HEK293 (cell line): ENCODE results near the gene FAM83F.

Experiments used
- CTCF ChIA-PET: fragments of 350-600 bp; formaldehyde crosslinking; extraction: SDS; loops from one replicate; lab custom pipeline; 2021; ENCODE audit warnings: antibody characterized with exemption; lab: Yijun Ruan, JAX
- POLR2A ChIA-PET: fragments of 300-600 bp; formaldehyde crosslinking; extraction: SDS; loops from one replicate; lab custom pipeline; 2020; ENCODE audit warnings: antibody characterized with exemption, inconsistent platforms; lab: Yijun Ruan, JAX
- H3K27ac ChIP-seq: fragments of 200-500 bp; sonication (Bioruptor generic); 2 replicates; pipeline ENCODE4 v1.5.1; 2014; ENCODE audit warnings: low read depth, low read length, control low read depth, inconsistent platforms; ENCODE audit errors: extremely low read depth
- H3K36me3 ChIP-seq, 2 experiments: fragments of 200-500 bp in 1 of 2; sonication (Bioruptor generic) in 1 of 2; 1 replicate in 1 of 2; 2 replicates in 1 of 2; pipeline ENCODE4 v1.5.1; 2014 to 2017; ENCODE audit warnings: inconsistent platforms in 2 of 2, low read length in 2 of 2; ENCODE audit not compliant: control insufficient read depth in 2 of 2, insufficient read depth in 1 of 2
- H3K4me1 ChIP-seq: fragments of 200-500 bp; sonication (Bioruptor generic); 2 replicates; pipeline ENCODE4 v1.5.1; 2014; ENCODE audit warnings: mild to moderate bottlenecking, low read length, inconsistent platforms; ENCODE audit not compliant: control insufficient read depth, insufficient read depth
- H3K4me3 ChIP-seq: 2 replicates; pipeline ENCODE4 v1.5.1; 2011; ENCODE audit warnings: low read depth, mild to moderate bottlenecking, control low read depth, low read length, moderate library complexity
- H3K9me3 ChIP-seq: fragments of 200-500 bp; sonication (Bioruptor generic); 2 replicates; pipeline ENCODE4 v1.5.1; 2014; ENCODE audit warnings: low read depth, low read length, inconsistent platforms; ENCODE audit not compliant: control insufficient read depth, insufficient read depth
- GLIS1 ChIP-seq: fragments of 450-650 bp; formaldehyde crosslinking; IDR thresholded peaks from 2 replicates; pipeline ENCODE4 v1.5.1; 2016; ENCODE audit warnings: missing biosample characterization, missing genetic modification characterization
- SALL2 ChIP-seq: fragments of 450-650 bp; formaldehyde crosslinking; IDR thresholded peaks from 2 replicates; pipeline ENCODE4 v1.5.0; 2017; ENCODE audit warnings: missing biosample characterization, mild to moderate bottlenecking, missing genetic modification characterization, borderline replicate concordance
- ZBTB1 ChIP-seq: fragments of 450-650 bp; formaldehyde crosslinking; IDR thresholded peaks from 2 replicates; pipeline ENCODE4 v1.5.1; 2016; ENCODE audit warnings: missing biosample characterization, missing genetic modification characterization
- ZBTB20 ChIP-seq: fragments of 450-650 bp; formaldehyde crosslinking; IDR thresholded peaks from 2 replicates; pipeline ENCODE4 v1.5.1; 2016; ENCODE audit warnings: missing biosample characterization, missing genetic modification characterization
- ZFP41 ChIP-seq: fragments of 450-650 bp; formaldehyde crosslinking; IDR thresholded peaks from 2 replicates; pipeline ENCODE4 v1.5.1; 2016; ENCODE audit warnings: missing biosample characterization, missing genetic modification characterization, borderline replicate concordance
- ZNF114 ChIP-seq: fragments of 450-650 bp; formaldehyde crosslinking; IDR thresholded peaks from 2 replicates; pipeline ENCODE4 v1.5.0; 2017; ENCODE audit warnings: missing biosample characterization, missing genetic modification characterization
- ZNF121 ChIP-seq: fragments of 450-650 bp; formaldehyde crosslinking; IDR thresholded peaks from 2 replicates; pipeline ENCODE4 v1.5.1; 2016; ENCODE audit warnings: missing biosample characterization, missing genetic modification characterization
- ZNF248 ChIP-seq: fragments of 450-650 bp; formaldehyde crosslinking; IDR thresholded peaks from 2 replicates; pipeline ENCODE4 v1.5.1; 2017; ENCODE audit warnings: missing biosample characterization, missing genetic modification characterization
- ZNF266 ChIP-seq: fragments of 450-650 bp; formaldehyde crosslinking; IDR thresholded peaks from 2 replicates; pipeline ENCODE4 v1.5.1; 2016; ENCODE audit warnings: missing biosample characterization, missing genetic modification characterization, low read depth
- ZNF274 ChIP-seq, 2 experiments: fragments of 200-500 bp in 1 of 2; fragments of 450-650 bp in 1 of 2; sonication (Bioruptor generic) in 1 of 2; formaldehyde crosslinking in 1 of 2; IDR thresholded peaks; 2 replicates each; pipeline versions ENCODE4 v1.5.1 to v1.6.1; 2014 to 2016; ENCODE audit warnings: borderline replicate concordance in 1 of 2, inconsistent platforms in 1 of 2, low read length in 1 of 2, missing biosample characterization in 1 of 2, missing genetic modification characterization in 1 of 2
- ZNF366 ChIP-seq: fragments of 450-650 bp; formaldehyde crosslinking; conservative IDR thresholded peaks from 2 replicates; pipeline ENCODE4 v1.5.1; 2016; ENCODE audit warnings: missing biosample characterization, missing genetic modification characterization
- ZNF426 ChIP-seq: fragments of 450-650 bp; formaldehyde crosslinking; IDR thresholded peaks from 2 replicates; pipeline ENCODE4 v1.5.1; 2017; ENCODE audit warnings: missing biosample characterization, missing genetic modification characterization, mild to moderate bottlenecking, inconsistent platforms, moderate library complexity
- ZNF548 ChIP-seq: fragments of 450-650 bp; formaldehyde crosslinking; IDR thresholded peaks from 2 replicates; pipeline ENCODE4 v1.5.1; 2016; ENCODE audit warnings: missing biosample characterization, missing genetic modification characterization
- ZNF623 ChIP-seq: fragments of 450-650 bp; formaldehyde crosslinking; IDR thresholded peaks from 2 replicates; pipeline ENCODE4 v1.5.1; 2016; ENCODE audit warnings: missing biosample characterization, missing genetic modification characterization
- ZNF624 ChIP-seq: fragments of 450-650 bp; formaldehyde crosslinking; IDR thresholded peaks from 2 replicates; pipeline ENCODE4 v1.5.1; 2017; ENCODE audit warnings: missing biosample characterization, missing genetic modification characterization
- ZNF664 ChIP-seq: fragments of 450-650 bp; formaldehyde crosslinking; IDR thresholded peaks from 2 replicates; pipeline ENCODE4 v1.5.1; 2016; ENCODE audit warnings: missing biosample characterization, missing genetic modification characterization
- ZNF707 ChIP-seq: fragments of 450-650 bp; formaldehyde crosslinking; IDR thresholded peaks from 2 replicates; pipeline ENCODE4 v1.5.1; 2016; ENCODE audit warnings: missing biosample characterization, missing genetic modification characterization
- ZSCAN16 ChIP-seq: fragments of 450-650 bp; formaldehyde crosslinking; IDR thresholded peaks from 2 replicates; pipeline ENCODE4 v1.5.1; 2016; ENCODE audit warnings: missing biosample characterization, missing genetic modification characterization
- TF ChIP-seq, protein P1 (sequence below): fragments of 450-650 bp; formaldehyde crosslinking; IDR thresholded peaks from 2 replicates; pipeline ENCODE4 v1.5.1; 2016; ENCODE audit warnings: missing biosample characterization, missing genetic modification characterization
- TF ChIP-seq, protein P2 (sequence below): fragments of 450-650 bp; formaldehyde crosslinking; IDR thresholded peaks from 2 replicates; pipeline ENCODE4 v1.5.1; 2016; ENCODE audit warnings: missing biosample characterization, missing genetic modification characterization
- TF ChIP-seq, protein P3 (sequence below): fragments of 450-650 bp; formaldehyde crosslinking; IDR thresholded peaks from 2 replicates; pipeline ENCODE4 v1.5.1; 2016; ENCODE audit warnings: missing biosample characterization, missing genetic modification characterization
- TF ChIP-seq, protein P4 (sequence below): fragments of 450-650 bp; formaldehyde crosslinking; IDR thresholded peaks from 2 replicates; pipeline ENCODE4 v1.5.1; 2017; ENCODE audit warnings: missing biosample characterization, missing genetic modification characterization
- TF ChIP-seq, protein P5 (sequence below): fragments of 450-650 bp; formaldehyde crosslinking; IDR thresholded peaks from 2 replicates; pipeline ENCODE4 v1.5.1; 2016; ENCODE audit warnings: missing biosample characterization, missing genetic modification characterization
- TF ChIP-seq, protein P6 (sequence below): fragments of 450-650 bp; formaldehyde crosslinking; IDR thresholded peaks from 2 replicates; pipeline ENCODE4 v1.5.0; 2017; ENCODE audit warnings: missing biosample characterization, missing genetic modification characterization, borderline replicate concordance

The FAM83F gene

DNA sequence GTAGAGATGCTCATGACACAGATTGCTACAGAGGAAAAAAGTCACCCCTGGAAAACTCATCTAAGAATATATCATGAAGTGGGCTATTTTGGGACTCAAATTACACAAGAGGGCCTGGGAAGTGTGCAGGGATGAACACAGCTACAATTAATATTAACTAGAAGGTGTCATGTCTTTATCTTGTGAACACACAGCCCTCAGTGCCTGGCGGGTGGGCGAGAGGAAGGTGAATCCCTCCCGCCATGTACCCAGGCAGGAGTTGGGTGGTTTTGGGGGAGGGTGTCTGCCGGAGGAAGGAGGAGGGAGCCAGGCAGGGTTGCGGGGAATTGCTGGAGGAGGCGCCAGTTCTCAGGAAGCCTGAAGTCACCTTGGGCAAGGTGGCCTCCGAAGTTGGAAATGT, 5.1 kb upstream of the FAM83F start (continued):
- TF ChIP-seq ZNF426 (tag by site-specific recombination) (no peak), ZFP41 (no peak), ZNF266 (tag by site-specific recombination) (no peak), ZNF548 (tag by site-specific recombination) (no peak), ZNF114 (no peak), ZNF121 (tag by site-specific recombination) (no peak)
- TF ChIP-seq, protein P1, sequence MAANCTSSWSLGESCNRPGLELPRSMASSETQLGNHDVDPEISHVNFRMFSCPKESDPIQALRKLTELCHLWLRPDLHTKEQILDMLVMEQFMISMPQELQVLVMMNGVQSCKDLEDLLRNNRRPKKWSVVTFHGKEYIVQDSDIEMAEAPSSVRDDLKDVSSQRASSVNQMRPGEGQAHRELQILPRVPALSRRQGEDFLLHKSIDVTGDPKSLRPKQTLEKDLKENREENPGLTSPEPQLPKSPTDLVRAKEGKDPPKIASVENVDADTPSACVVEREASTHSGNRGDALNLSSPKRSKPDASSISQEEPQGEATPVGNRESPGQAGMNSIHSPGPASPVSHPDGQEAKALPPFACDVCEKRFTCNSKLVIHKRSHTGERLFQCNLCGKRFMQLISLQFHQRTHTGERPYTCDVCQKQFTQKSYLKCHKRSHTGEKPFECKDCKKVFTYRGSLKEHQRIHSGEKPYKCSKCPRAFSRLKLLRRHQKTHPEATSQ: no peak
- TF ChIP-seq, all 188 proteins: peak for 0

DNA sequence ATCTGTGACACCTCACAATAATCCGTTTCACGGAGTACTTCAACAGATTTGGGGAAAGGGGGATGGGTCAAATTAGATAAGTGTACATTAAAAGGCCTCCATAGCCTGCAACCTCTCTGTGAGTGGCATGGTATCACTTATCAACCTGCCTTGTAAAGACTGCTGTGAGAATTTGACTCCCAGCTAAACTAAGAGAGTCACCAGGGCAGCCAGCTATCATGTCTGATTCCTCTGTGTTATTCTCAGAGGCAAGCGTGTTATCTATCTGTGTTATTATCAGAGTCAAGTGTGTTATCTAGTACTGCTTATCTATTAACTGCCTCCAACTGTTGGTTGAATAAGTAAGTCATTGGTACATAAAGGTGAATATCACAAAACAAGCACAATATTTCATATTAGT, 4.1 kb upstream of the FAM83F start:
- TF ChIP-seq ZNF114: no peak
- TF ChIP-seq, protein P2, sequence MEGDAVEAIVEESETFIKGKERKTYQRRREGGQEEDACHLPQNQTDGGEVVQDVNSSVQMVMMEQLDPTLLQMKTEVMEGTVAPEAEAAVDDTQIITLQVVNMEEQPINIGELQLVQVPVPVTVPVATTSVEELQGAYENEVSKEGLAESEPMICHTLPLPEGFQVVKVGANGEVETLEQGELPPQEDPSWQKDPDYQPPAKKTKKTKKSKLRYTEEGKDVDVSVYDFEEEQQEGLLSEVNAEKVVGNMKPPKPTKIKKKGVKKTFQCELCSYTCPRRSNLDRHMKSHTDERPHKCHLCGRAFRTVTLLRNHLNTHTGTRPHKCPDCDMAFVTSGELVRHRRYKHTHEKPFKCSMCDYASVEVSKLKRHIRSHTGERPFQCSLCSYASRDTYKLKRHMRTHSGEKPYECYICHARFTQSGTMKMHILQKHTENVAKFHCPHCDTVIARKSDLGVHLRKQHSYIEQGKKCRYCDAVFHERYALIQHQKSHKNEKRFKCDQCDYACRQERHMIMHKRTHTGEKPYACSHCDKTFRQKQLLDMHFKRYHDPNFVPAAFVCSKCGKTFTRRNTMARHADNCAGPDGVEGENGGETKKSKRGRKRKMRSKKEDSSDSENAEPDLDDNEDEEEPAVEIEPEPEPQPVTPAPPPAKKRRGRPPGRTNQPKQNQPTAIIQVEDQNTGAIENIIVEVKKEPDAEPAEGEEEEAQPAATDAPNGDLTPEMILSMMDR: no peak
- TF ChIP-seq ZNF248: no peak
- no peak for TF ChIP-seq ZNF623 (tag by site-specific recombination)
- TF ChIP-seq ZBTB20 (tag by site-specific recombination): no peak
- TF ChIP-seq ZNF274 (IDR thresholded peaks at IDR 0.05; ENCODE audit: low read length): no peak
- TF ChIP-seq ZNF274 (tag by site-specific recombination; IDR thresholded peaks at IDR 0.05; ENCODE audit: borderline replicate concordance): no peak
- TF ChIP-seq, protein P3, sequence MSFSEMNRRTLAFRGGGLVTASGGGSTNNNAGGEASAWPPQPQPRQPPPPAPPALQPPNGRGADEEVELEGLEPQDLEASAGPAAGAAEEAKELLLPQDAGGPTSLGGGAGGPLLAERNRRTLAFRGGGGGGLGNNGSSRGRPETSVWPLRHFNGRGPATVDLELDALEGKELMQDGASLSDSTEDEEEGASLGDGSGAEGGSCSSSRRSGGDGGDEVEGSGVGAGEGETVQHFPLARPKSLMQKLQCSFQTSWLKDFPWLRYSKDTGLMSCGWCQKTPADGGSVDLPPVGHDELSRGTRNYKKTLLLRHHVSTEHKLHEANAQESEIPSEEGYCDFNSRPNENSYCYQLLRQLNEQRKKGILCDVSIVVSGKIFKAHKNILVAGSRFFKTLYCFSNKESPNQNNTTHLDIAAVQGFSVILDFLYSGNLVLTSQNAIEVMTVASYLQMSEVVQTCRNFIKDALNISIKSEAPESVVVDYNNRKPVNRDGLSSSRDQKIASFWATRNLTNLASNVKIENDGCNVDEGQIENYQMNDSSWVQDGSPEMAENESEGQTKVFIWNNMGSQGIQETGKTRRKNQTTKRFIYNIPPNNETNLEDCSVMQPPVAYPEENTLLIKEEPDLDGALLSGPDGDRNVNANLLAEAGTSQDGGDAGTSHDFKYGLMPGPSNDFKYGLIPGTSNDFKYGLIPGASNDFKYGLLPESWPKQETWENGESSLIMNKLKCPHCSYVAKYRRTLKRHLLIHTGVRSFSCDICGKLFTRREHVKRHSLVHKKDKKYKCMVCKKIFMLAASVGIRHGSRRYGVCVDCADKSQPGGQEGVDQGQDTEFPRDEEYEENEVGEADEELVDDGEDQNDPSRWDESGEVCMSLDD: no peak
- TF ChIP-seq ZNF624: no peak
- TF ChIP-seq, protein P4, sequence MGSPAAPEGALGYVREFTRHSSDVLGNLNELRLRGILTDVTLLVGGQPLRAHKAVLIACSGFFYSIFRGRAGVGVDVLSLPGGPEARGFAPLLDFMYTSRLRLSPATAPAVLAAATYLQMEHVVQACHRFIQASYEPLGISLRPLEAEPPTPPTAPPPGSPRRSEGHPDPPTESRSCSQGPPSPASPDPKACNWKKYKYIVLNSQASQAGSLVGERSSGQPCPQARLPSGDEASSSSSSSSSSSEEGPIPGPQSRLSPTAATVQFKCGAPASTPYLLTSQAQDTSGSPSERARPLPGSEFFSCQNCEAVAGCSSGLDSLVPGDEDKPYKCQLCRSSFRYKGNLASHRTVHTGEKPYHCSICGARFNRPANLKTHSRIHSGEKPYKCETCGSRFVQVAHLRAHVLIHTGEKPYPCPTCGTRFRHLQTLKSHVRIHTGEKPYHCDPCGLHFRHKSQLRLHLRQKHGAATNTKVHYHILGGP: no peak
- no peak for TF ChIP-seq ZSCAN16 (tag by site-specific recombination)
- TF ChIP-seq, protein P5, sequence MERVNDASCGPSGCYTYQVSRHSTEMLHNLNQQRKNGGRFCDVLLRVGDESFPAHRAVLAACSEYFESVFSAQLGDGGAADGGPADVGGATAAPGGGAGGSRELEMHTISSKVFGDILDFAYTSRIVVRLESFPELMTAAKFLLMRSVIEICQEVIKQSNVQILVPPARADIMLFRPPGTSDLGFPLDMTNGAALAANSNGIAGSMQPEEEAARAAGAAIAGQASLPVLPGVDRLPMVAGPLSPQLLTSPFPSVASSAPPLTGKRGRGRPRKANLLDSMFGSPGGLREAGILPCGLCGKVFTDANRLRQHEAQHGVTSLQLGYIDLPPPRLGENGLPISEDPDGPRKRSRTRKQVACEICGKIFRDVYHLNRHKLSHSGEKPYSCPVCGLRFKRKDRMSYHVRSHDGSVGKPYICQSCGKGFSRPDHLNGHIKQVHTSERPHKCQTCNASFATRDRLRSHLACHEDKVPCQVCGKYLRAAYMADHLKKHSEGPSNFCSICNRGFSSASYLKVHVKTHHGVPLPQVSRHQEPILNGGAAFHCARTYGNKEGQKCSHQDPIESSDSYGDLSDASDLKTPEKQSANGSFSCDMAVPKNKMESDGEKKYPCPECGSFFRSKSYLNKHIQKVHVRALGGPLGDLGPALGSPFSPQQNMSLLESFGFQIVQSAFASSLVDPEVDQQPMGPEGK (tag by site-specific recombination): no peak
- no peak for TF ChIP-seq ZNF664 (tag by site-specific recombination)
- TF ChIP-seq GLIS1 (tag by site-specific recombination): no peak
- no peak for TF ChIP-seq ZBTB1 (tag by site-specific recombination)
- TF ChIP-seq, protein P6, sequence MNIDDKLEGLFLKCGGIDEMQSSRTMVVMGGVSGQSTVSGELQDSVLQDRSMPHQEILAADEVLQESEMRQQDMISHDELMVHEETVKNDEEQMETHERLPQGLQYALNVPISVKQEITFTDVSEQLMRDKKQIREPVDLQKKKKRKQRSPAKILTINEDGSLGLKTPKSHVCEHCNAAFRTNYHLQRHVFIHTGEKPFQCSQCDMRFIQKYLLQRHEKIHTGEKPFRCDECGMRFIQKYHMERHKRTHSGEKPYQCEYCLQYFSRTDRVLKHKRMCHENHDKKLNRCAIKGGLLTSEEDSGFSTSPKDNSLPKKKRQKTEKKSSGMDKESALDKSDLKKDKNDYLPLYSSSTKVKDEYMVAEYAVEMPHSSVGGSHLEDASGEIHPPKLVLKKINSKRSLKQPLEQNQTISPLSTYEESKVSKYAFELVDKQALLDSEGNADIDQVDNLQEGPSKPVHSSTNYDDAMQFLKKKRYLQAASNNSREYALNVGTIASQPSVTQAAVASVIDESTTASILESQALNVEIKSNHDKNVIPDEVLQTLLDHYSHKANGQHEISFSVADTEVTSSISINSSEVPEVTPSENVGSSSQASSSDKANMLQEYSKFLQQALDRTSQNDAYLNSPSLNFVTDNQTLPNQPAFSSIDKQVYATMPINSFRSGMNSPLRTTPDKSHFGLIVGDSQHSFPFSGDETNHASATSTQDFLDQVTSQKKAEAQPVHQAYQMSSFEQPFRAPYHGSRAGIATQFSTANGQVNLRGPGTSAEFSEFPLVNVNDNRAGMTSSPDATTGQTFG (tag by site-specific recombination): no peak
- no peak for TF ChIP-seq SALL2
- no peak for TF ChIP-seq ZNF366 (tag by site-specific recombination)
- no peak for TF ChIP-seq ZNF707 (tag by site-specific recombination)
- no peak overlapping the region for H3K27ac ChIP-seq
- H3K4me1 ChIP-seq: no peaks in the 10 kb centered on the region
- CTCF ChIA-PET: interaction anchor here (1.0 kb wide), 1 partner anchor 11 kb away, joined by 3 read pairs; no protein-coding TSS in a partner anchor
- no peak overlapping the region for H3K4me3 ChIP-seq
- H3K9me3 ChIP-seq: no peaks in the 10 kb centered on the region
- H3K36me3 ChIP-seq: no peaks in the 10 kb centered on the region
- POLR2A ChIA-PET: no interaction called here
